H1 (cell line): ENCODE measurements around the gene SLC37A1. TPM values are rescaled to one million over a fixed set of nuclear protein-coding genes. Genes with fewer than 3 reads are reported as not detected.

ENCODE experiments used
- CHD1 ChIP-seq: IDR thresholded peaks from 2 replicates; pipeline ENCODE4 v1.6.1; 2012; ENCODE audit warnings: low read depth, low read length, improper control_type of control experiment
- EGR1 ChIP-seq: IDR thresholded peaks from 2 replicates; pipeline ENCODE4 v1.6.1; 2011; ENCODE audit warnings: low read depth, low read length, borderline replicate concordance
- SIN3A ChIP-seq, 2 experiments: IDR thresholded peaks in 1 of 2; conservative IDR thresholded peaks in 1 of 2; 2 replicates each; pipeline ENCODE4 v1.6.1; 2011 to 2012; ENCODE audit warnings: low read length in 2 of 2, improper control_type of control experiment in 1 of 2, low read depth in 1 of 2, mild to moderate bottlenecking in 1 of 2
- SIRT6 ChIP-seq: IDR thresholded peaks from one replicate; pipeline ENCODE4 v1.7.1; 2012; ENCODE audit warnings: low read length, inconsistent platforms
- SP4 ChIP-seq: IDR thresholded peaks from 2 replicates; pipeline ENCODE4 v1.6.1; 2012; ENCODE audit warnings: low read length, inconsistent platforms
- ZNF274 ChIP-seq: IDR thresholded peaks from 2 replicates; pipeline ENCODE4 v1.7.0; 2012; ENCODE audit warnings: low read length, borderline replicate concordance; ENCODE audit errors: extremely low read depth
- polyA plus RNA-seq, 7 experiments: library from polyadenylated mRNA; depleted of rRNA in 3 of 7; stranded (reverse) in 5 of 7; unstranded in 2 of 7; fragments of >200 nt in 5 of 7; fragments of 200-250 nt in 2 of 7; gene quantifications; 1 replicate in 5 of 7; 2 replicates in 1 of 7; 4 replicates in 1 of 7; pipeline versions ENCODE4 v1.2.1 to v1.2.3, GENCODE V29; 2011 to 2013; ENCODE audit warnings: missing spikeins in 2 of 7, mixed read lengths in 2 of 7
- total RNA-seq: library from RNA; stranded (reverse); fragmentation: NEBNext Ultra II Directional; extraction: Animal tissue kit (Norgen Biotek cat#: 25700); gene quantifications from 2 replicates; pipeline ENCODE4 v1.2.1, GENCODE V29; 2021
- TF ChIP-seq, protein P1 (sequence below): fragments of 300-600 bp; sonication (generic); IDR thresholded peaks from 2 replicates; pipeline ENCODE4 v1.7.1; 2012; ENCODE audit warnings: low read length, moderate library complexity, mild to moderate bottlenecking, inconsistent platforms; ENCODE audit not compliant: insufficient replicate concordance

SLC37A1 gene
- total and polyA plus RNA-seq, 2 of the 8 experiments (the other 6 are each of a cell fraction or from before 2014, with no cell fraction given), result 15.6 to 30.9 TPM

DNA sequence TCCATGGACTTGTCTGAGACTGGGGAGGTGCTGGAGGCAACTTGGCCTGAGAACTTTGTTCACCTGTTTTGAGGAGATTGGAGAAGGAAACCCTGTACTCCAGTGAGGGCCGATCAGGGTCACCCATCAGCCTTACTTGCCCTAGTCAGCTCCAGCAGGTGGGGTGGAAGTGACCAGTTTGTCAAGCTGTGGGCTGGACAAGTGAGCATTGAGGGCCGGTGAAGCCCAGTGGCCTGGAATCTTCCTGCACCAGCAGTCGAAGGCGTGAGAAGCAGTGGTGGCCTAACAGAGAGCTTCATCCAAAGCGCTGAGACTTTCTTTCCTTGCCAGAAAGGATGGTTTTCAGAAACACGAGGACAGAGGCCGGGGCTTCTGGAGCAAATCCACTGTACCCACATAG is 9.6 kb downstream of the SLC37A1 start (continued):
- no peak for TF ChIP-seq CHD1
- TF ChIP-seq ZNF274, result no peak
- TF ChIP-seq SIRT6, result no peak
- no peak for TF ChIP-seq SP4
- TF ChIP-seq EGR1, result no peak
- no peak for TF ChIP-seq SIN3A (conservative IDR thresholded peaks at IDR 0.05 in 1 of 2, IDR thresholded peaks at IDR 0.05 in 1 of 2; ENCODE audit: low read depth in 1 of 2, low read length in 2 of 2)
- TF ChIP-seq, protein P1, sequence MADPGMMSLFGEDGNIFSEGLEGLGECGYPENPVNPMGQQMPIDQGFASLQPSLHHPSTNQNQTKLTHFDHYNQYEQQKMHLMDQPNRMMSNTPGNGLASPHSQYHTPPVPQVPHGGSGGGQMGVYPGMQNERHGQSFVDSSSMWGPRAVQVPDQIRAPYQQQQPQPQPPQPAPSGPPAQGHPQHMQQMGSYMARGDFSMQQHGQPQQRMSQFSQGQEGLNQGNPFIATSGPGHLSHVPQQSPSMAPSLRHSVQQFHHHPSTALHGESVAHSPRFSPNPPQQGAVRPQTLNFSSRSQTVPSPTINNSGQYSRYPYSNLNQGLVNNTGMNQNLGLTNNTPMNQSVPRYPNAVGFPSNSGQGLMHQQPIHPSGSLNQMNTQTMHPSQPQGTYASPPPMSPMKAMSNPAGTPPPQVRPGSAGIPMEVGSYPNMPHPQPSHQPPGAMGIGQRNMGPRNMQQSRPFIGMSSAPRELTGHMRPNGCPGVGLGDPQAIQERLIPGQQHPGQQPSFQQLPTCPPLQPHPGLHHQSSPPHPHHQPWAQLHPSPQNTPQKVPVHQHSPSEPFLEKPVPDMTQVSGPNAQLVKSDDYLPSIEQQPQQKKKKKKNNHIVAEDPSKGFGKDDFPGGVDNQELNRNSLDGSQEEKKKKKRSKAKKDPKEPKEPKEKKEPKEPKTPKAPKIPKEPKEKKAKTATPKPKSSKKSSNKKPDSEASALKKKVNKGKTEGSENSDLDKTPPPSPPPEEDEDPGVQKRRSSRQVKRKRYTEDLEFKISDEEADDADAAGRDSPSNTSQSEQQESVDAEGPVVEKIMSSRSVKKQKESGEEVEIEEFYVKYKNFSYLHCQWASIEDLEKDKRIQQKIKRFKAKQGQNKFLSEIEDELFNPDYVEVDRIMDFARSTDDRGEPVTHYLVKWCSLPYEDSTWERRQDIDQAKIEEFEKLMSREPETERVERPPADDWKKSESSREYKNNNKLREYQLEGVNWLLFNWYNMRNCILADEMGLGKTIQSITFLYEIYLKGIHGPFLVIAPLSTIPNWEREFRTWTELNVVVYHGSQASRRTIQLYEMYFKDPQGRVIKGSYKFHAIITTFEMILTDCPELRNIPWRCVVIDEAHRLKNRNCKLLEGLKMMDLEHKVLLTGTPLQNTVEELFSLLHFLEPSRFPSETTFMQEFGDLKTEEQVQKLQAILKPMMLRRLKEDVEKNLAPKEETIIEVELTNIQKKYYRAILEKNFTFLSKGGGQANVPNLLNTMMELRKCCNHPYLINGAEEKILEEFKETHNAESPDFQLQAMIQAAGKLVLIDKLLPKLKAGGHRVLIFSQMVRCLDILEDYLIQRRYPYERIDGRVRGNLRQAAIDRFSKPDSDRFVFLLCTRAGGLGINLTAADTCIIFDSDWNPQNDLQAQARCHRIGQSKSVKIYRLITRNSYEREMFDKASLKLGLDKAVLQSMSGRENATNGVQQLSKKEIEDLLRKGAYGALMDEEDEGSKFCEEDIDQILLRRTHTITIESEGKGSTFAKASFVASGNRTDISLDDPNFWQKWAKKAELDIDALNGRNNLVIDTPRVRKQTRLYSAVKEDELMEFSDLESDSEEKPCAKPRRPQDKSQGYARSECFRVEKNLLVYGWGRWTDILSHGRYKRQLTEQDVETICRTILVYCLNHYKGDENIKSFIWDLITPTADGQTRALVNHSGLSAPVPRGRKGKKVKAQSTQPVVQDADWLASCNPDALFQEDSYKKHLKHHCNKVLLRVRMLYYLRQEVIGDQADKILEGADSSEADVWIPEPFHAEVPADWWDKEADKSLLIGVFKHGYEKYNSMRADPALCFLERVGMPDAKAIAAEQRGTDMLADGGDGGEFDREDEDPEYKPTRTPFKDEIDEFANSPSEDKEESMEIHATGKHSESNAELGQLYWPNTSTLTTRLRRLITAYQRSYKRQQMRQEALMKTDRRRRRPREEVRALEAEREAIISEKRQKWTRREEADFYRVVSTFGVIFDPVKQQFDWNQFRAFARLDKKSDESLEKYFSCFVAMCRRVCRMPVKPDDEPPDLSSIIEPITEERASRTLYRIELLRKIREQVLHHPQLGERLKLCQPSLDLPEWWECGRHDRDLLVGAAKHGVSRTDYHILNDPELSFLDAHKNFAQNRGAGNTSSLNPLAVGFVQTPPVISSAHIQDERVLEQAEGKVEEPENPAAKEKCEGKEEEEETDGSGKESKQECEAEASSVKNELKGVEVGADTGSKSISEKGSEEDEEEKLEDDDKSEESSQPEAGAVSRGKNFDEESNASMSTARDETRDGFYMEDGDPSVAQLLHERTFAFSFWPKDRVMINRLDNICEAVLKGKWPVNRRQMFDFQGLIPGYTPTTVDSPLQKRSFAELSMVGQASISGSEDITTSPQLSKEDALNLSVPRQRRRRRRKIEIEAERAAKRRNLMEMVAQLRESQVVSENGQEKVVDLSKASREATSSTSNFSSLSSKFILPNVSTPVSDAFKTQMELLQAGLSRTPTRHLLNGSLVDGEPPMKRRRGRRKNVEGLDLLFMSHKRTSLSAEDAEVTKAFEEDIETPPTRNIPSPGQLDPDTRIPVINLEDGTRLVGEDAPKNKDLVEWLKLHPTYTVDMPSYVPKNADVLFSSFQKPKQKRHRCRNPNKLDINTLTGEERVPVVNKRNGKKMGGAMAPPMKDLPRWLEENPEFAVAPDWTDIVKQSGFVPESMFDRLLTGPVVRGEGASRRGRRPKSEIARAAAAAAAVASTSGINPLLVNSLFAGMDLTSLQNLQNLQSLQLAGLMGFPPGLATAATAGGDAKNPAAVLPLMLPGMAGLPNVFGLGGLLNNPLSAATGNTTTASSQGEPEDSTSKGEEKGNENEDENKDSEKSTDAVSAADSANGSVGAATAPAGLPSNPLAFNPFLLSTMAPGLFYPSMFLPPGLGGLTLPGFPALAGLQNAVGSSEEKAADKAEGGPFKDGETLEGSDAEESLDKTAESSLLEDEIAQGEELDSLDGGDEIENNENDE, result no peak
